ENCODE measurements around the gene CFAP70.

Gene CFAP70

DNA sequence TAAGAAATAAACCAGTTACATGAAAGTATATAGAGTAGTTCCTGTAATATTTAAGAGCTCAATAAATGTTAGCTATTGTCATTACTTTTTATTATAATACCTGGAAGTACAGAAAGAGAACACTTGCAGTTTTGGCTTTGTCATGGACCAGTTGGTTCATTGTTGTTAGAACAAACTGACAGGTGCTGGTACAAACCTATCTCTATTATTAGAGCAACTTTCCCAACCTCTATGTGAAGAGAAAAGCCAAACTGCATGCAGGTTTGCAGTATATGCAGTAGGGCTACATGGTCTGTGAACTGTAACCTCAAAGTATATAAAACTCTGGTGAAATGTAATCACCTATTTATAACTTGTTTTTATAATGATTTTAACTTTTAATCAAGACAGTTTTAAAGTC lies 132.0 kb downstream of the CFAP70 start:
- Histone ChIP-seq H3K27ac (ENCODE audit: low read length) (no peak overlapping the region), H3K4me3 (ENCODE audit: low read length) (no peak overlapping the region), H3K36me3 (replicated peaks; ENCODE audit: low read depth, low read length) (no peaks in the 10 kb centered on the region), H3K4me2 (ENCODE audit: low read length) (no peak overlapping the region), H3K4me1 (ENCODE audit: low read length) (no peaks in the 10 kb centered on the region), H2AFZ (ENCODE audit: low read depth, low read length) (no peak overlapping the region), H3K9ac (ENCODE audit: low read length) (no peak overlapping the region), H3K79me2 (ENCODE audit: low read length) (no peaks in the 10 kb centered on the region), H3K27me3 (ENCODE audit: low read depth, low read length) (no peaks in the 10 kb centered on the region), H4K20me1 (ENCODE audit: insufficient read depth, low read length) (no peaks in the 10 kb centered on the region), H3K9me3 (ENCODE audit: insufficient read depth, low read length) (no peaks in the 10 kb centered on the region)
- TF ChIP-seq, protein P1, sequence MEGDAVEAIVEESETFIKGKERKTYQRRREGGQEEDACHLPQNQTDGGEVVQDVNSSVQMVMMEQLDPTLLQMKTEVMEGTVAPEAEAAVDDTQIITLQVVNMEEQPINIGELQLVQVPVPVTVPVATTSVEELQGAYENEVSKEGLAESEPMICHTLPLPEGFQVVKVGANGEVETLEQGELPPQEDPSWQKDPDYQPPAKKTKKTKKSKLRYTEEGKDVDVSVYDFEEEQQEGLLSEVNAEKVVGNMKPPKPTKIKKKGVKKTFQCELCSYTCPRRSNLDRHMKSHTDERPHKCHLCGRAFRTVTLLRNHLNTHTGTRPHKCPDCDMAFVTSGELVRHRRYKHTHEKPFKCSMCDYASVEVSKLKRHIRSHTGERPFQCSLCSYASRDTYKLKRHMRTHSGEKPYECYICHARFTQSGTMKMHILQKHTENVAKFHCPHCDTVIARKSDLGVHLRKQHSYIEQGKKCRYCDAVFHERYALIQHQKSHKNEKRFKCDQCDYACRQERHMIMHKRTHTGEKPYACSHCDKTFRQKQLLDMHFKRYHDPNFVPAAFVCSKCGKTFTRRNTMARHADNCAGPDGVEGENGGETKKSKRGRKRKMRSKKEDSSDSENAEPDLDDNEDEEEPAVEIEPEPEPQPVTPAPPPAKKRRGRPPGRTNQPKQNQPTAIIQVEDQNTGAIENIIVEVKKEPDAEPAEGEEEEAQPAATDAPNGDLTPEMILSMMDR (IDR thresholded peaks at IDR 0.05; ENCODE audit: low read depth, low read length), result no peak
- no peak for TF ChIP-seq EZH2phosphoT487 (IDR thresholded peaks at IDR 0.05; ENCODE audit: low read depth)

DNA sequence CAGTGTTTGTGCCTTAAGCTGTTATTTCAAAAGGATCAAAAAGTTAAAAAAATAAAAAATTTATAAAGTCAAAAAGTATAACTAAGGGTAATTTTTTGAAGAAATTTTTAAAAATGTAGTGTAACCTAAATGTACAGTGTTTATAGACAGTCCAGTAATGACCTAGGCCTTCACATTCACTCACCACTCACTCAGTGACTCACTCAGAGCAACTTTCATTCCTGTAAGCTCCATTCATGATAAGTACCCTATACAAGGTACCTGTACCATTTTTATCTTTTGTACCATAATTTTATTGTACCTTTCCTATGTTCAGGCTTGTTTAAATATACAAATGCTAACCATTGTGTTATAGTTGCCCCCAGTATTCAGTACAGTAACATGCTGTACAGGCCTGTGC lies 133.1 kb downstream of the CFAP70 start:
- H3K4me2 ChIP-seq (ENCODE audit: low read length), result no peak overlapping the region
- H2AFZ ChIP-seq (ENCODE audit: low read depth, low read length), result no peak overlapping the region
- no peaks in the 10 kb centered on the region for H4K20me1 ChIP-seq (ENCODE audit: insufficient read depth, low read length)
- TF ChIP-seq, protein P1 (IDR thresholded peaks at IDR 0.05; ENCODE audit: low read depth, low read length), result no peak
- no peaks in the 10 kb centered on the region for H3K36me3 ChIP-seq (replicated peaks; ENCODE audit: low read depth, low read length)
- H3K4me3 ChIP-seq (ENCODE audit: low read length), result no peak overlapping the region
- H3K9me3 ChIP-seq (ENCODE audit: insufficient read depth, low read length), result no peaks in the 10 kb centered on the region
- H3K4me1 ChIP-seq (ENCODE audit: low read length), result no peaks in the 10 kb centered on the region
- no peaks in the 10 kb centered on the region for H3K27me3 ChIP-seq (ENCODE audit: low read depth, low read length)
- H3K27ac ChIP-seq (ENCODE audit: low read length), result no peak overlapping the region
- H3K79me2 ChIP-seq (ENCODE audit: low read length), result no peaks in the 10 kb centered on the region
- H3K9ac ChIP-seq (ENCODE audit: low read length), result no peak overlapping the region

DNA sequence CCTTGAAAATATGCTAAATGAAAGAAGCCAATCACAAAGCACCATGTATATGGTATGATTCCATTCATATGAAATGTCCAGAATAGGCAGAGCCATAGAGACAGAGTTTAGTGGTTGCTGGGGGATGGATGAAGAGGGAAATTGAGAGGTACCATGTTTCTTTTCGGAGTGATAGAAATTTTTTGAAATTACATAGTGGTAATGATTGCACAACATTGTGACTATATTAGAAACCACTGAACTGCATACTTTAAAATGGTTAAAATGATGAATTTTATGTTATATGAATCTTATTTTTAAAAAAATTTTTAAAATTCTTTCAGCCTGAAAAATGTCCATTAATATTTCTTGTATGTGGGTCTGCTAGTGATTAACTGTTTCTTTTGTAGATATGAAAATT lies 137.7 kb downstream of the CFAP70 start:
- Histone ChIP-seq H3K27me3 (ENCODE audit: low read depth, low read length) (no peaks in the 10 kb centered on the region), H3K9me3 (ENCODE audit: insufficient read depth, low read length) (no peaks in the 10 kb centered on the region), H3K79me2 (ENCODE audit: low read length) (no peaks in the 10 kb centered on the region), H3K4me1 (ENCODE audit: low read length) (no peaks in the 10 kb centered on the region), H3K4me2 (ENCODE audit: low read length) (no peak overlapping the region), H3K27ac (ENCODE audit: low read length) (no peak overlapping the region), H3K9ac (ENCODE audit: low read length) (no peak overlapping the region), H3K4me3 (ENCODE audit: low read length) (no peak overlapping the region), H3K36me3 (replicated peaks; ENCODE audit: low read depth, low read length) (peaks cover 9% of the 10 kb centered on the region), H2AFZ (ENCODE audit: low read depth, low read length) (no peak overlapping the region), H4K20me1 (ENCODE audit: insufficient read depth, low read length) (no peaks in the 10 kb centered on the region)
- TF ChIP-seq, protein P1 (IDR thresholded peaks at IDR 0.05; ENCODE audit: low read depth, low read length), result no peak
- no peak for TF ChIP-seq EZH2phosphoT487 (IDR thresholded peaks at IDR 0.05; ENCODE audit: low read depth)

DNA sequence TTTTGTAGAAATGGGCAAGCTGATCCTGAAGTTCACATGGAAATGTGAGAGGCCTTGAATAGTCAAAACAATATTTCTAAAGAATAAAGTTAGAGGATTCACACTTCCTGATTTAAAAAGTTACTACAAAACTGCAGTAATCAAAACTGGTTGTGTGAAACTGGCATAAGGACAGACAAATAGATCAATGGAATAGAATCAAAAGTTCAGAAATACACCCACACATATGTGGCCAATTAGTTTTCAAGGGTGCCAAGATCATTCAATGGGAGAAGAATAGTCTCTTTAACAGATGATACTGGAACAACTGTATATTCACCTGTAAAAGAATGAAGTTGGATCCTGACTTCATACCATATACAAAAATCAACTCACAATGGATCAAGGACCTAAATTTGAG lies 139.3 kb downstream of the CFAP70 start:
- Histone ChIP-seq H3K4me2 (ENCODE audit: low read length) (no peak overlapping the region), H4K20me1 (ENCODE audit: insufficient read depth, low read length) (no peaks in the 10 kb centered on the region), H3K27ac (ENCODE audit: low read length) (no peak overlapping the region), H2AFZ (ENCODE audit: low read depth, low read length) (no peak overlapping the region), H3K79me2 (ENCODE audit: low read length) (no peaks in the 10 kb centered on the region), H3K4me3 (ENCODE audit: low read length) (no peak overlapping the region), H3K27me3 (ENCODE audit: low read depth, low read length) (no peaks in the 10 kb centered on the region), H3K36me3 (replicated peaks; ENCODE audit: low read depth, low read length) (peaks cover 9% of the 10 kb centered on the region), H3K9ac (ENCODE audit: low read length) (no peak overlapping the region), H3K9me3 (ENCODE audit: insufficient read depth, low read length) (no peaks in the 10 kb centered on the region), H3K4me1 (ENCODE audit: low read length) (no peaks in the 10 kb centered on the region)
- TF ChIP-seq, protein P1 (IDR thresholded peaks at IDR 0.05; ENCODE audit: low read depth, low read length), result no peak
- no peak for TF ChIP-seq EZH2phosphoT487 (IDR thresholded peaks at IDR 0.05; ENCODE audit: low read depth)
